ENCODE measurements around the gene NEK4. TPM values are rescaled to one million over a fixed set of nuclear protein-coding genes. Genes with fewer than 3 reads are reported as not detected.
"Not testable (repeated sequence)": the region's sequence is repeated elsewhere in the genome, so short reads cannot be mapped to it uniquely, and the experiment has no call there.

NEK4 gene
- total RNA-seq, 5 donors from 2014 or later (not counting 1 experiment from before 2014, with no cell fraction given) = 14.1 to 23.9 (median 22.2) TPM

GRCh38 chr3:52676201-52676600 lies 94.5 kb downstream of the NEK4 start:
- H3K9me3 Mint-ChIP-seq; H3K4me3 ChIP-seq (ENCODE audit: control insufficient read depth in 1 of 2, extremely low read depth in 1 of 2, low read length in 1 of 2); H3K27ac Mint-ChIP-seq; H3K4me3 Mint-ChIP-seq; H3K4me1 ChIP-seq (ENCODE audit: control insufficient read depth in 1 of 2, extremely low read depth in 1 of 2, insufficient read depth in 2 of 2, low read length in 2 of 2); POLR2A ChIA-PET; ATAC-seq (replicated peaks in 1 of 4); H3K27me3 Mint-ChIP-seq; CTCF ChIA-PET; DNase-seq; H3K9me3 ChIP-seq; H3K27me3 ChIP-seq (replicated peaks in 1 of 2; ENCODE audit: control insufficient read depth in 2 of 2, extremely low read depth in 1 of 2, insufficient read depth in 2 of 2, low read length in 1 of 2); H3K27ac ChIP-seq (ENCODE audit: low read length): not testable (repeated sequence)
- peaks cover 55% of the 10 kb centered on the region for H3K36me3 Mint-ChIP-seq
- no CpG with 5 or more reads among the region's 3 CpGs for WGBS (ENCODE audit: insufficient coverage)
- H3K4me1 Mint-ChIP-seq = peaks cover 35 to 50% (median 35%) of the 10 kb centered on the region in 3 donors
- H3K36me3 ChIP-seq (ENCODE audit: control insufficient read depth in 2 of 2, extremely low read depth in 1 of 2, insufficient read depth in 1 of 2, low read length in 1 of 2) = peaks cover 15 to 60% of the 10 kb centered on the region in 2 donors

DNA sequence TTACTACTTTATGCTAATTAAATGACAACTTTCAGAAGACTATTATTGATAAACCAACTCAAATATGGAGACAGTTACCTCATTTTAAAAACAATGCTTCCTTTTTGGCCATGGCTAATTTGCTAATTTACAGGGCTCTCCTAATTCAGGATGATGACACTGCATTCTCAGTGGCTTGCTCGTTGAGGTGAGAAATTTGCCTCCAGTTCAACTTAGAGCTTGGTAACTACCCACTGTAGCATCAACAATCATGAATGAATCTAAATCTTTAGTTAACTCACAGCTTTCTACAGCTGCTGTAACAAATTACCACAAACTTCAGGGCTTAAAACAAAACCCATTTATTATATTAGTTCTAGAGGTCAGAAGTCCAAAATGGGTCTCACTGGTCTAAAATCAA lies 99.1 kb downstream of the NEK4 start:
- DNase-seq (no peak), ATAC-seq (replicated peaks in 1 of 4) (no peak)
- H3K4me3 ChIP-seq (ENCODE audit: control insufficient read depth in 1 of 2, extremely low read depth in 1 of 2, low read length in 1 of 2) = no peak overlapping the region
- H3K9me3 ChIP-seq = no peaks in the 10 kb centered on the region
- WGBS (ENCODE audit: insufficient coverage) = no CpG with 5 or more reads among the region's 1 CpG
- POLR2A ChIA-PET = no interaction called here
- no peaks in the 10 kb centered on the region for H3K27me3 Mint-ChIP-seq
- CTCF ChIA-PET = no interaction called here
- peaks cover 27 to 36% (median 34%) of the 10 kb centered on the region in 3 donors for H3K4me1 Mint-ChIP-seq
- peak overlapping the region; percentile 67 to 80 for H3K27ac Mint-ChIP-seq
- H3K27me3 ChIP-seq (replicated peaks in 1 of 2; ENCODE audit: control insufficient read depth in 2 of 2, extremely low read depth in 1 of 2, insufficient read depth in 2 of 2, low read length in 1 of 2) = no peaks in the 10 kb centered on the region
- H3K9me3 Mint-ChIP-seq = no peaks in the 10 kb centered on the region
- H3K36me3 Mint-ChIP-seq = peaks cover 46% of the 10 kb centered on the region
- peaks cover 17 to 51% of the 10 kb centered on the region in 2 donors for H3K36me3 ChIP-seq (ENCODE audit: control insufficient read depth in 2 of 2, extremely low read depth in 1 of 2, insufficient read depth in 1 of 2, low read length in 1 of 2)
- H3K4me1 ChIP-seq (ENCODE audit: control insufficient read depth in 1 of 2, extremely low read depth in 1 of 2, insufficient read depth in 2 of 2, low read length in 2 of 2) = peaks cover 0 to 9% of the 10 kb centered on the region in 2 experiments
- H3K27ac ChIP-seq (ENCODE audit: low read length) = no peak overlapping the region
- H3K4me3 Mint-ChIP-seq = no peak overlapping the region

DNA sequence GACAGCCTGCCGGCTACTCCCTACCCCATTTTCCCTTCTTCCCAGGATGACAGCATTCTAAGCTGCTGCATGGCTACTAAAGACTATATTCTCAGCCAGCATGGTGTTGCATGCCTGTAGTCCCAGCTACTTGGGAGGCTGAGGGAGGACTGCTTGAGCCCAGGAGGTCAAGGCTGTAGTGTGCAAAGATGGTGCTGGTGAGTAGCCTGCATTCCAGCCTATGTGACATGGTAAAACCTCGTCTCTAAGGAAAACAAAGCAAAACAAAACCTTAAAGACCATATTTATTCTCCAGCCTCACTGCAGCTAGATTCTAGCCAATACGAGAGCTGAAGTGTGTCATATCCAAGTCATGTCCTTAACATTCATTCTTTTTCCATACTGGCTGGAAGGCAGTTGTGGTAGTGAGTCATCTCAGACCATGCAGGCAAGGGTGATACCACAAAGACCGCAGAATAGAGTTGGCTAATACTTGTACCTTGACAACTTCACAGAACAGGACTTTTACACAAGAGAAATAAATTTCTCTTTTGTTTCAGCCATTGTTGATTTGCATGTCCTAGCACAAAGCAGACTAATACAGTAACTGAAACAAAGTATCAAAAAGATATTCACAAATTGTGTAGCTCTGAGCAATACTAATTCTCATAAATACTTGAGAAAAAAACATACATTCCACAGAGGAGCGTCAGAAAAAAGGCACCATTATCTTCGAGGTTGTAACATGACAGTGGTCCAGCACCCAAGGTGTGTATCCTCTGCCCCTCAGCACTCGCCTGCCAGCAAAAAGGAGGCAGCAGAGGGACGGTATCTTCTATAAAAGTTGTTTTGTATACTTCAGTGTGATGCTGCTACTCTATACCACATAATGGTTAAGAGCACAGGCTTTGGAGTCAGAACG lies 99.9 kb downstream of the NEK4 start:
- ATAC-seq (replicated peaks in 1 of 4) = peak; percentile 34 to 69 (median 60)
- Mint-ChIP-seq H3K27me3 (no peaks in the 10 kb centered on the region), H3K4me1 (peaks cover 27 to 34% (median 30%) of the 10 kb centered on the region in 3 donors), H3K9me3 (no peaks in the 10 kb centered on the region), H3K27ac (peak overlapping the region; percentile 80 to 81), H3K4me3 (peak overlapping the region in 1 of 3 donors; percentile 42), H3K36me3 (peaks cover 39% of the 10 kb centered on the region)
- H3K4me3 ChIP-seq (ENCODE audit: control insufficient read depth in 1 of 2, extremely low read depth in 1 of 2, low read length in 1 of 2) = no peak overlapping the region
- CTCF ChIA-PET = no interaction called here
- POLR2A ChIA-PET = interaction anchor here in 1 of 2 donors (0.5 kb wide), 1 partner anchor 8 kb away, joined by 4 read pairs; no protein-coding TSS in a partner anchor
- no peaks in the 10 kb centered on the region for H3K9me3 ChIP-seq
- H3K4me1 ChIP-seq (ENCODE audit: control insufficient read depth in 1 of 2, extremely low read depth in 1 of 2, insufficient read depth in 2 of 2, low read length in 2 of 2) = peaks cover 0 to 9% of the 10 kb centered on the region in 2 experiments
- no peaks in the 10 kb centered on the region for H3K27me3 ChIP-seq (replicated peaks in 1 of 2; ENCODE audit: control insufficient read depth in 2 of 2, extremely low read depth in 1 of 2, insufficient read depth in 2 of 2, low read length in 1 of 2)
- peaks cover 13 to 48% of the 10 kb centered on the region in 2 donors for H3K36me3 ChIP-seq (ENCODE audit: control insufficient read depth in 2 of 2, extremely low read depth in 1 of 2, insufficient read depth in 1 of 2, low read length in 1 of 2)
- WGBS (ENCODE audit: insufficient coverage) = 33% methylated on average over 1 of the region's 9 CpGs
- DNase-seq = peak in 2 of 35 experiments; percentile 11 to 51
- H3K27ac ChIP-seq (ENCODE audit: low read length) = peak overlapping the region; percentile 49

GRCh38 chr3:52663098-52663497 lies 107.6 kb downstream of the NEK4 start:
- DNase-seq (no peak), ATAC-seq (replicated peaks in 1 of 4) (no peak)
- Mint-ChIP-seq H3K36me3 (peaks cover 38% of the 10 kb centered on the region), H3K4me3 (no peak overlapping the region), H3K9me3 (no peaks in the 10 kb centered on the region), H3K27me3 (no peaks in the 10 kb centered on the region), H3K27ac (no peak overlapping the region), H3K4me1 (peaks cover 0 to 10% (median 3%) of the 10 kb centered on the region in 3 donors)
- POLR2A ChIA-PET = interaction anchor here in 1 of 2 donors (0.7 kb wide), 1 partner anchor 8 kb away, joined by 4 read pairs; no protein-coding TSS in a partner anchor
- CTCF ChIA-PET = no interaction called here
- peaks cover 0 to 60% of the 10 kb centered on the region in 2 donors for H3K36me3 ChIP-seq (ENCODE audit: control insufficient read depth in 2 of 2, extremely low read depth in 1 of 2, insufficient read depth in 1 of 2, low read length in 1 of 2)
- WGBS (ENCODE audit: insufficient coverage) = 100% methylated on average over 1 of the region's 3 CpGs
- H3K9me3 ChIP-seq = no peaks in the 10 kb centered on the region
- no peak overlapping the region for H3K4me3 ChIP-seq (ENCODE audit: control insufficient read depth in 1 of 2, extremely low read depth in 1 of 2, low read length in 1 of 2)
- no peaks in the 10 kb centered on the region for H3K27me3 ChIP-seq (replicated peaks in 1 of 2; ENCODE audit: control insufficient read depth in 2 of 2, extremely low read depth in 1 of 2, insufficient read depth in 2 of 2, low read length in 1 of 2)
- H3K4me1 ChIP-seq (ENCODE audit: control insufficient read depth in 1 of 2, extremely low read depth in 1 of 2, insufficient read depth in 2 of 2, low read length in 2 of 2) = no peaks in the 10 kb centered on the region
- H3K27ac ChIP-seq (ENCODE audit: low read length) = no peak overlapping the region

DNA sequence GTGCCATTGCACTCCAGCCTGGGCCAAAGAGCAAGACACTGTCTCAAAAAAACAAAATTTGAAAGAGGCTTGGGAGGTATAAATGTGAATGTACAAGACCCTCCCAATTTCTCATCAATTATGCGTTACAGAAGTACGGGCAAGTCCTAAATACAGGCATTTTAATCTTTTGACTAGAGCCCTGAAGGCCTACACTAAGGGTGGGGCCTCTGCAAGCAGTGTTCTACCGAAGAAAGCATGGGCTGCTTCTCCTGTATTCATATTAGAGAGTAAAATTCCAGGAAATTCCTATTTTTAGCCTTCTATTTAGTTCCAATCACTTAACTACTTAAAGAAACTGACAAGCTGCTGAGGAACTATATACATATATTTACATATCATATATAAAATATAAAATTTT lies 110.7 kb downstream of the NEK4 start:
- no peaks in the 10 kb centered on the region for H3K9me3 ChIP-seq
- CTCF ChIA-PET = no interaction called here
- no peak for ATAC-seq (replicated peaks in 1 of 4)
- Mint-ChIP-seq H3K27ac (no peak overlapping the region), H3K4me3 (no peak overlapping the region), H3K36me3 (peaks cover 44% of the 10 kb centered on the region), H3K27me3 (no peaks in the 10 kb centered on the region), H3K9me3 (no peaks in the 10 kb centered on the region), H3K4me1 (peaks cover 0 to 10% (median 0%) of the 10 kb centered on the region in 3 donors)
- H3K4me1 ChIP-seq (ENCODE audit: control insufficient read depth in 1 of 2, extremely low read depth in 1 of 2, insufficient read depth in 2 of 2, low read length in 2 of 2) = no peaks in the 10 kb centered on the region
- POLR2A ChIA-PET = interaction anchor here in 1 of 2 donors (0.7 kb wide), 1 partner anchor 23 kb away, joined by 3 read pairs; no protein-coding TSS in a partner anchor
- no peak overlapping the region for H3K27ac ChIP-seq (ENCODE audit: low read length)
- no peak overlapping the region for H3K4me3 ChIP-seq (ENCODE audit: control insufficient read depth in 1 of 2, extremely low read depth in 1 of 2, low read length in 1 of 2)
- DNase-seq = no peak
- peaks cover 0 to 68% of the 10 kb centered on the region in 2 donors for H3K36me3 ChIP-seq (ENCODE audit: control insufficient read depth in 2 of 2, extremely low read depth in 1 of 2, insufficient read depth in 1 of 2, low read length in 1 of 2)
- H3K27me3 ChIP-seq (replicated peaks in 1 of 2; ENCODE audit: control insufficient read depth in 2 of 2, extremely low read depth in 1 of 2, insufficient read depth in 2 of 2, low read length in 1 of 2) = no peaks in the 10 kb centered on the region
- no CpG with 5 or more reads among the region's 3 CpGs for WGBS (ENCODE audit: insufficient coverage)

Data from T-cell (primary cell).